ENCODE data around the gene TRIP4. TPM values are rescaled to one million over a fixed set of nuclear protein-coding genes. Genes with fewer than 3 reads are reported as not detected.
A peak's percentile ranks its signal among the peaks of the same experiment; 100 is the strongest.

The TRIP4 gene
- total RNA-seq, 1 donor from 2014 or later, result 11.9 TPM

DNA sequence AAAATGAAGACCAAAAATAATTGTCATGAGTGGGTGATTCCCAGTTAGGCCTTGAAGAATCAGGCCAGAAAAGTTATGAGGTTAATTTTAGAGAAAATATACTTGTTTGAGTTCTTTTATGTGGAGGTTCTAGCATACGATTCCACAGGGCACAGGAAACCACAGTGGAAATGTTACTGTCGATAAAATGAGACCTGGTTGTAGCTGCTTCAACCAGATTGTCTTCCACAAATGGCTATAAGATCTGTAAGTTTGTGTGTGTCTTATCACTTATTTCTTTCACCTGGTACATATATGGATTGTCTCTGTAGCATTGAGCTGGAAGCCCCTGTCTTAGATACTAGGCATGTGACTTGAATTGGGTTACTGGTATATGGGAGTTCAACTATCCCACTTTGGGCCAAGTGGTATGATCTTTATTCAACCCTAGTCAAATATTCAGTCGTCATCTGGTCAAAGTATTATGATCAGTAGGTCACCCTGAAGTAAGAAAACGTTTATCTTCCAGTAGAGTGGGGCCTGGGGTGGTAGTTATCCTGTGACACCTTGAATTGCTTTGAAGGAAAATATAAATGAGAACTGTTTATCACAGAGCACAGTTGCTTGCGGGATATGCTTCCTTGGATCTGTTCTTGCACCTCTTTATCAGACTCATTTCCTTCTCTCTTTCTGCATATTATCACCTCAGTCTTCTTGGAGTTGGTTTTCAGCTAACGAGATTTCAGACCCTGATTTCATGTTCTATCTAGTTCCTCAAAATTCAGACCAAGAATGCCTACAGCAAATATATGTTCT, 51.2 kb downstream of the TRIP4 start:
- intact Hi-C loops (cut with micrococcal nuclease), result no loop called here
- no peak for DNase-seq
- no peak for ATAC-seq

DNA sequence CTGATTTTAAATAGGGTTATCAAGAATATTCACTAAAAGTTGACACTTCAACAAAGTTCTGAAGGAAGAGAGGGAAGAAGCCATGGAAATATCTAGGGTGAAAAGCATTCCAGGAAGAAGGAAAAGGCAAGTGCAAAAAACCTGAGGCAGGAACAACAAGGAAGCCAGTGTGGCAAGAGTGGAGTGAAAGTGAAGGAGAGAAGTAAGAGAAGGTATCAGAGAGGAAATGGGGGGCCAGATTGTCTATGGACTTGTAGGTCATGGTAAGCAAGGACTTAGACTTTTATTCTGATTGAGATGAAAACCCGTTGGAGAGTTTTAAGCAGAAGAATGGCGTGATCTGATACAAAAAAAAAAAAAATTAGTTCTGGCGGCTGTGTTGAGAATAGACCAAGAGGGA, 54.2 kb downstream of the TRIP4 start:
- ATAC-seq (no peak), DNase-seq (no peak)
- intact Hi-C loops (cut with micrococcal nuclease), result no loop called here

DNA sequence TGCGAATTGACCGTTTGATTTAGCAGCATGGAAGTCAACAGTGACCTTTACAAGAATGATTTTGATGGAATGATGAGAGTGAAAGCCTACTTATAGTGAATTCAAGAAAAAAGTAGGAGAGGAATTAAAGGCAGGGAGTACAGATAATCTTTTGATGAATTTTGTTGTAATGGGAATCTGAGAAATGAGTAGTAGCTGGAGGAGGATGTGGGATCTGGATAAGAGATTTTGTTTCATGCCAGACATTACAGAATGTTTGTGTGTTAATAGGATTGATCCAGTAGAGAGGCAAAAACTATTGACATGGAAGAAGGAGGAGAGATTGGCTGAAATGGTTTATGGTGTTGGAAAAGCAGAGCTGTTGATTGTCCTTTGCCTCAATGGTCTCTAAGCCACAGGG, 55.4 kb downstream of the TRIP4 start:
- intact Hi-C loops (cut with micrococcal nuclease), result no loop called here
- ATAC-seq (no peak), DNase-seq (no peak)

DNA sequence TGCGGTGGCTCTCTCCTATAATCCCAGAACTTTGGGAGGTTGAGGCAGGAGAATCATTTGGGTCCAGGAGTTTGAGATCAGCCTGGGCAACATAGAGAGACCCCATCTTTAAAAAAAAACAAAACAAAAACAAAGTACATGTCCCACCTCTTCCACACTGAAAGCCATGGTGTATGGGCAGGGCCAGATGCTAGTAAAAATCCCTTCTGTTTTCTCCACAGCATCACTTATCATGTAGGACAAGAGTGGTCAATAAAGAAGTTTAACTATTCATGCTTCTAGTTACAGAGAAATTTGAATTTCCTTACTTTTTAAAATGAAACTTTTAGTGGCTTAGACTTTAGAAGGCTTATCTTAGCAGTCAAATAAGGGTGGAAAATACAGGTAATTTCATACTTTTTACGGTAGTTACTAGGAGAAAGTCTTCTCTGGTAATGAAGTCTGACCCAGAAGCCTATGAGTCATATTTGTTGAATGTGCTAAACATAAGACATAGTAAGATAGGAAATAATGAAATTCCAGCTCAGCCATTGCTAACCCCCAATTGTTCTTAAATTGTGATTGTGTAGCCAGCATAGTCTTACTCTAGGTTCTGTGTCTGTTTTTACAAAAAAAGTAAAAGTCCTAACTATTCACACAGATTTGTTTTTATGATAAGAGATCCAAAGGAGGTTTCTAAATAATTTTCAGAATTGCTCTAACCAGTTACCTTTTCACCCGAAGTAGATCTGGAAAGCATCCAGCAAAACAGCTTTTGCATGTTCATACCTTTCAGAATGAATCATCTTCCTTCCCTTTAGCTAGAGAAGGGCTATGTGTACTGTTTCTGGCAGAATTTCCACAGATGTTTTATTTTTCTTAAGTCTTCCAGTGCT, 56.3 kb downstream of the TRIP4 start:
- DNase-seq (no peak), ATAC-seq (peak; percentile 22)
- intact Hi-C loops (cut with micrococcal nuclease), result no loop called here

- ATAC-seq (no peak), DNase-seq (no peak)
- intact Hi-C loops (cut with micrococcal nuclease), result no loop called here
Observed at GRCh38 chr15:64444836-64445235, 57.2 kb downstream of the TRIP4 start.

DNA sequence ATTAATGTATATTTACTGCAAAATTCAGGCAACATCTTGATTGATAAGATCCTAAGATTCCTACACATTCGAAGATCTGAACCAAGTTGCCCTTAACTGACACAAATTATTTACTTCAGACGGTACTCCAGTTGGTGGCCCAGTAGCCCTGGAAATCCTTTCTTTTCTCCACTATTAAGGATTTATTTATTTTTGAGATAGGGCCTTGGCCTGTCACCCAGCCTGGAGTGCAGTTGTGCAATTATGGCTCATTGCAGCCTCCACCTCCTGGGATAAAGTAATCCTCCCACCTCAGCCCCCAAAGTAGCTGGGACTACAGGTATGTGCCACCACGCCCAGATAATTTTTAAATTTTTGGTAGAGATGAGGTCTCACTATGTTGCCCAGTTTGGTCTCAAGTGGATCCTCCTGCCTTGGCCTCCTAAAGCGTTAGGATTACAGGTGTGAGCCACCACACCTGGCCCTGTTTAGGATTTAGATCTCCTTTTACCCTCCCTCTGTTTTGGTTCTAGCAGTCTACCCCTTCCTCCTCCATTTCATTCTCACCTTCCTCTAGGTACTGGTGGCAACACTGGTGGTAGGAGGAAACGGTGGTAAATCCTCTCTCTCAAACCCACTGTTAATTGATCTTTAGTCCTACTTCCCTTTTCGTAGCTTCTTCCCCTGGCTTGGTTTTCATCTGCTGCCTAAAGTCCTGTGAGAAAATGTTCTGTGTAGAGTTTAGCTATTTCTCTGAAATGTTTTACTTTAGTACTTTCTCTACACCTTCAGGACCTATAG, 60.1 kb downstream of the TRIP4 start:
- DNase-seq (no peak), ATAC-seq (no peak)
- intact Hi-C loops (cut with micrococcal nuclease), result no loop called here

DNA sequence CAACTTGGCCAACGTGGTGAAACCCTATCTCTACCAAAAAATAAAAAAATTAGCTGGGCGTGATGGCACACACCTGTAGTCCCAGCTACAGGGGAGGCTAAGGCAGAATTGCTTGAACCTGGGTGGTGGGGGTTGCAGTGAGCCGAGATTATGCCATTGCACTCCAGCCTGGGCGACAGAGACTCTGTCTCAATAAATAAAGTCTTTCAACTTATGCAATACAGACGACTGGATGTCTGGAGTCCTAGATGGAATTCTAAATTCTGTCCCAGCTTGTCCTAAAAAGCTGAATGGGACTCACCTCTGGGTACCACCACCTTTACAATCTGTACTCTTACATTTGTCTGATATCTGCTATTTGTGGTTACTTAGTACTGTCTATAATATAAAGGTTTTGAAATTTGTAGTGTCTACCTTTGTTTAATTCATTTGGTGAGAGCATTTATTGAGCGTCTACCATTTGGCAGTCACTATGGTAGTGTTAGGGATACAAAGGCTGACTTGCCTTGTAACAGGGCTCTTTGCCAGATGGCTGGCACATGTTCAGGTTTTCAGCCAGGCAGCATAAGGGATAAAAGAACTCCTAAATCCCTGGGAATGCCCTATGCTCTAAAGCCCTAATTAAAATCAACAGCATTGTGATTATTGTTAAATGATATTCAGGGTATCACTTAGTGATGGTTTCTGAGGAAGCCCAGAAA, 65.5 kb downstream of the TRIP4 start:
- ATAC-seq, result peak; percentile 63
- peak; percentile 59 for DNase-seq
- intact Hi-C loops (cut with micrococcal nuclease), result no loop called here

DNA sequence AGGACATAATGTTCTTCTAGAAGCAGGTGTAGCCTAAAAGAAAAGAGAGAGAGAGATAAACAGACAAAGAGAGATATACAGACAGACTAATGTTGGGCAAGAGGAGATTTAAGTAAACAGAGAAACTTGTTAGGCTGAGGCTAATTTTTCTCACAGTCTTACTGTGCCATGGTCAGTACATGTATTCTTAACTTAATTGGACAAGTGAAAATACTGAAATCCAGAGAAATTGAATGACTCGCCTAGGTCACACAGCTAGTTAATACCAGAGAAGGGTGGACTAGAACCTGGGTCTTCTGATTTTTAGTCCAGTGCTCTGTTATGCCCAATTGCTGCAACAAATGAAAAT, 66.0 kb downstream of the TRIP4 start:
- intact Hi-C loops (cut with micrococcal nuclease), result no loop called here
- ATAC-seq (no peak), DNase-seq (no peak)

- intact Hi-C loops (cut with micrococcal nuclease), result no loop called here
- DNase-seq (no peak), ATAC-seq (no peak)
Observed at GRCh38 chr15:64454282-64454681, 66.6 kb downstream of the TRIP4 start.

GRCh38 chr15:64455961-64456371, 68.3 kb downstream of the TRIP4 start:
- ATAC-seq, result no peak
- DNase-seq, result no peak
- intact Hi-C loops (cut with micrococcal nuclease), result no loop called here

DNA sequence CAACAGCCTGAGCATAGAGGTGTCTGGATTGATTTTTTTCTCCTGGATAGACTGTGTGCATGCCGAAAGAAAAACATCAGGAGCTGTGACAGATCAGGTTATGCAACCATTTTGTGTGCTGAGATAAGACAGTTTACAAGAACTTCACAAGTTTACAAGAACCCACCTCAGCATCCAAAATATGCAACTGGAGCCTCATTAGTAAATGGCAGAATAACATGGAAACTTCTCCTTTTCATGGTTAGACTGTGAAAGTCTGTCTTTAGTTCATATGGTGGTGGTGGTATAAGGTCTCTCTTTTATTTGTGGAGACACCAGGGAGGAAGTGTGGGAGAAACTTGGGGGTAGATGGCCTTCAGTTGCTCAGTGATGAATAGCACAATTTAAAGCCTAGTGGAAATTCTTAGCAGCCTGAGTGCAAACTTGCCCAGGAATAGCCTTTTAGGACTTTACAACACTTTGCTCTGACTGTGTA, 69.0 kb downstream of the TRIP4 start:
- DNase-seq, result no peak
- intact Hi-C loops (cut with micrococcal nuclease), result no loop called here
- no peak for ATAC-seq

DNA sequence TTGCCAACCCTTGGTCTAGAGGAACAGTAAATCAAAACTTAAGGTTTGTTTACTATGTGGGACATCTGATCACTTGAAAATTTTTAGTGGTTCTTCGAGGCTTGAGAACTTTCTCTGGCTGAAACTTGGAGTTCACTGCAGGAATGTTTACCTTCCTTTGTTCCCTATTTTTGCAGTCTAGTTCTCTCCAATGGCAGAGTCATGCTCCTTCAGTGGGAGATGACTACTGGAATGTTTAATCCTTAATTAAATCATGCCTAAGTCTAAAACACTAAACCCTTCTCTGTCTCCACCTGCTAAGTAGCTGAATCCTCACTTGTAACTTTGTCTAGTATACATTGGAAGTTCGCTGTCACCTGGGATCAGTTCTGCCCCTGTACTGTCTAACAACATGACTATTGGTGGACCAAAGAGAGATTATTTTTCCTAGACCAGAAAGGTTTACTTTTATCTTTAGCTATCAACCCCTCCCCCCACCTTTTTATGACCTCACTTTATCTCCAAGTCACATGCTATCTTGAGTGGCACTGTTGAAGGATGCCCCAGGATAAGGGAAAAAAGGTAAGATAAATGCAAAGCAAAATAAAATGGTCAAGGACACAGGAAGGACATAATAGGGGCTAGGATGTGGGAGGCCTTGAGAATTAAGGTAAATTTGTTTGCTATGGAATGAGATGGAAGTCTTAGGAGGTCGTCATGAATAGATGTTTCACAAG, 71.6 kb downstream of the TRIP4 start:
- intact Hi-C loops (cut with micrococcal nuclease), result no loop called here
- DNase-seq (no peak), ATAC-seq (no peak)

DNA sequence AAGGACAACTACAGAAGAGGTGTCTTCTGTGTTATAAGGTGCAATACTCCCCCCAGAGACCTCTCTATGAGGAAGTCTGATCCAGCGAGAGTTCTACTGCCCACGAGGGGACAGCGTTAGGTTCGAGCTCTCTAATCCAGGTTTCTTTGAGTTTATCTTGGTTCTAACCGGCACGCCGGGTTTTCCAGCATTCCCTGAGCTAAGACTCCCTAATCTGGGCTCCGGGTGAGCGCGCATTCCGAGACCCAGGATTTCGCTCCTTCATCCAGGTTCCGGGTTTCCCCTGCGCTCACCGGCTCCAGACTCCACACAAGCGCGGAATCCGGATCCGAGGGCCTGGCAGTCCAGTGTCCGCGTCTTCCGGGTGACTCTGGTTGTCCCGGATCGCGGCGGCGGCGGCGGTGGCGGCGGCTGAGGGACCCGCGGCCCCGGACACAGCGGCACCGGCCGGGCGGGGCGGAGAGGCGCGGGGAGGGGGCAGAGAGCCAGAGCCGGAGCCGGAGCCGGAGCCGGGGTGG, 72.6 kb downstream of the TRIP4 start, which contains the start of gene ZNF609:
Gene ZNF609, plus strand, starts transcription at position 373 of the 518 bp plus-strand sequence. CDS start 38,842 bp downstream, outside the sequence.
- ATAC-seq (peak; percentile 83), DNase-seq (peak; percentile 97)
- intact Hi-C loops (cut with micrococcal nuclease), result no loop called here

GRCh38 chr15:64460724-64461720, 73.4 kb downstream of the TRIP4 start:
- intact Hi-C loops (cut with micrococcal nuclease), result no loop called here
- peak; percentile 35 for DNase-seq
- peak; percentile 76 for ATAC-seq

DNA sequence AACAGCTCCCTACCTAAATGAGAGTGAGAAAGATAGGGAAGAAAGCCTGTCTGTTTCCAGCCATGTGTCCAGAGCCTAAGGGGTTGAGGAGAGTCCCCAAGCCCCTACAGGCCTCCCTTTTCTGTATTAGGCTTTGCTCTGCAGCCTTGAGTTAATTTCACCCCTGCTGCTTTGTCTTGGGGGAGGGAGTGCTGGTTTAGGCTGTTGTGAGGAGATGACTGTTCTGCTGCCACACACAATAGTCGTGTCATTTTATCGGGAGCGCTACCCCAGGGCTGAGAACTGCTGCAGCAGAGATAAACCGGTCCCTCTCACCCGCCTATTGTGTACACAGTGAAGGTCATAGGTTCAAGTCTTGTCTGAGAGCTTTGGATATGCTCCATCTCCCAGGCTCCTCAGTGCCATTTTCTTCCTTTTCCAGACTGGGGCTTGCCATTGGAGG, 74.1 kb downstream of the TRIP4 start:
- DNase-seq (no peak), ATAC-seq (peak; percentile 3)
- intact Hi-C loops (cut with micrococcal nuclease), result no loop called here

DNA sequence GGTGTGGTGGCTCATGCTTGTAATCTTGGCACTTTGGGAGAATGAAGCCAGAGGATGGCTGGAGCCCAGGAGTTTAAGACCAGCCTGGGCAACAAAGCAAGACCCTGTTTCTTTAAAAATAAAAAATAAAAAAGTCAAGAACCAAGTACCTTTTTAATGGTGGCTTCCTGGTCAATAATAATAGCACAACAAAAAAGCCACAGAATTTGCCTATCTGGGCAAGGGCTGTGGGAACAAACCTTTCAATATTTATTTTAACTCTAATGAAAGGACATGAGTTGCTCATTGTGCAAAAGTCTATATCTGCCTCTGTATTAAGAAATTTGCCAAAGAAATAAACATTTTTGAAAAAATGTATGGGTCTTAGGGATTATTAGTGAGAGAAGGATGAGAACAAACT, 74.9 kb downstream of the TRIP4 start:
- ATAC-seq (no peak), DNase-seq (no peak)
- intact Hi-C loops (cut with micrococcal nuclease), result no loop called here
